LNCaP clone FGC (cell line): ENCODE data around the gene PSTPIP2.

Experiments used
- DNase-seq: peaks from one replicate; pipeline ENCODE4 v3.0.0-alpha.2; 2011; ENCODE audit warnings: low read depth
- H3K4me3 ChIP-seq: 2 replicates; pipeline ENCODE4 v1.5.1; 2011; ENCODE audit warnings: mild to moderate bottlenecking, low read depth, low read length, control low read depth
- TF ChIP-seq, protein P1 (sequence below): IDR thresholded peaks from 2 replicates; pipeline ENCODE4 v1.5.1; 2012; ENCODE audit warnings: mild to moderate bottlenecking; ENCODE audit not compliant: control insufficient read depth, insufficient read depth; ENCODE audit errors: extremely low read depth

PSTPIP2 gene

DNA sequence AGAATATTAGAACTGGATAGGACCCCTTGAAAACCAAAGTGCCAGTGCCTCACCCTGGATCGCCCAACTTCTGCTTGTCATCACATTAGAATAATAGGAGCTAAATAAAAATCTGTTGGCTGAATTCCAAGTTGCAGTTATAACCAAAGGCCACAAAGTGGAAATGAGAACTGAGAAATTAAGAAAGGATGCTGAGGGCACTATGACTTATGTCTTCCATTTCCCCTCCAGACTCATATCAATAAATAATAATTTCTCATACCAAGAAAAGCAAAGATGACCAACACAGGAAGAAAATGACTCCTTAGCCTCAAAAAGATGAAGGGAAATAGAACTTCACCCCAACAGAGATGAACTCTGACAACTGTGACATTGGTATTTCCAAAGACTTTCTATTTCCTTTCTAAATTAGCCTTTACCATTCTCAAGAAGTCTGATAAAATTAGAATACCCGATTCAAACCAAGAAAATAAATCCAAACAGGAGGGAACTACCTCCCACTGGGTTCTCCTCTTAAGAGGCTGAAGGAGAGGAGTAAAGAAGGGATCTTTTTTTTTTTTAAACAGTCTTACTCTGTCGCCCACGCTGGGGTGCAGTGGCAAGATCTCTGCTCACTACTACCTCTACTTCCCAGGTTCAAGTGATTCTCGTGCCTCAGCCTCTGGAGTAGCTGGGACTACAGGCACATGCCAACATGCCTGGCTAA is 58.4 kb downstream of the PSTPIP2 start:
- H3K4me3 ChIP-seq = no peak overlapping the region
- no peak for DNase-seq
- TF ChIP-seq, protein P1, sequence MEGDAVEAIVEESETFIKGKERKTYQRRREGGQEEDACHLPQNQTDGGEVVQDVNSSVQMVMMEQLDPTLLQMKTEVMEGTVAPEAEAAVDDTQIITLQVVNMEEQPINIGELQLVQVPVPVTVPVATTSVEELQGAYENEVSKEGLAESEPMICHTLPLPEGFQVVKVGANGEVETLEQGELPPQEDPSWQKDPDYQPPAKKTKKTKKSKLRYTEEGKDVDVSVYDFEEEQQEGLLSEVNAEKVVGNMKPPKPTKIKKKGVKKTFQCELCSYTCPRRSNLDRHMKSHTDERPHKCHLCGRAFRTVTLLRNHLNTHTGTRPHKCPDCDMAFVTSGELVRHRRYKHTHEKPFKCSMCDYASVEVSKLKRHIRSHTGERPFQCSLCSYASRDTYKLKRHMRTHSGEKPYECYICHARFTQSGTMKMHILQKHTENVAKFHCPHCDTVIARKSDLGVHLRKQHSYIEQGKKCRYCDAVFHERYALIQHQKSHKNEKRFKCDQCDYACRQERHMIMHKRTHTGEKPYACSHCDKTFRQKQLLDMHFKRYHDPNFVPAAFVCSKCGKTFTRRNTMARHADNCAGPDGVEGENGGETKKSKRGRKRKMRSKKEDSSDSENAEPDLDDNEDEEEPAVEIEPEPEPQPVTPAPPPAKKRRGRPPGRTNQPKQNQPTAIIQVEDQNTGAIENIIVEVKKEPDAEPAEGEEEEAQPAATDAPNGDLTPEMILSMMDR = no peak

DNA sequence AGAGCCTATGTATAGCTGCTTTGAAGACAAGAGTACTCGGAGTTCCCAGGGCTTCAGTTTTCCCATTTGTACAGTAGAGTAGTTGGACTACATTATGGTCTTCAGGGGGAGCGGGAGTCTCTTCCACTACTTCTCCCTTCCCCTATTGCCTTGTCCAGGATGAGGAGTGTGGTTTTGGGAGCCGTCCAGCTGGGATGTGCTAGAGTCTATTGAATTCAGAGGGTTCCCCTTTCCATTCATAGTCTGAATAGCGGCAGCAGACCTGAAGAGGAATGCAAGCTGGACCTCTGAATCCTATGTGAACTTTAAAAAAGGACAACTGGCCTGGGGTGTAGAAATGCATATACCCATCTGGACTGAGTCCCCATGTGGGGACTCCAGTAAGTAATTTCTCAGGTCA is 61.4 kb downstream of the PSTPIP2 start:
- no peak overlapping the region for H3K4me3 ChIP-seq
- no peak for DNase-seq
- TF ChIP-seq, protein P1 = no peak

DNA sequence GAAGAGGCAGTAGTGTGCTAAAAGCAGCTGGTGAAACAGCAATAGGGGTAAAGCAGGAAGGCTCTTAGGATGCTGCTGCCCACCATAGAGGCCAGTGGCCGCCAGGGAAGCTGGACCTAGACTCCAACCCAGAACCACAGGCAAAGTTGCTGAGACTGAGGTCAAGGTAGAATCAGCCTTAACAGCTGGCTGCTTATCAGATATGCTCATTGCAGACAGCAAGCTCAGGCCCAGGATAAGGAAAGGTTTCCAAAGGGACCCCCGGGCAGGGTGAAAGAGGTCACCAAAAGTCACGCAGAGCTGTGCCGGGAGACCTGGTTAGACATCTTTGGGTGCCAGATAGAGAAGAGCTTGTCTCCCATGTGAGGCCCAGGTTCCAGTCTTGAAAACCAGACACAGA is 62.0 kb downstream of the PSTPIP2 start:
- H3K4me3 ChIP-seq = no peak overlapping the region
- no peak for DNase-seq
- TF ChIP-seq, protein P1 = no peak

DNA sequence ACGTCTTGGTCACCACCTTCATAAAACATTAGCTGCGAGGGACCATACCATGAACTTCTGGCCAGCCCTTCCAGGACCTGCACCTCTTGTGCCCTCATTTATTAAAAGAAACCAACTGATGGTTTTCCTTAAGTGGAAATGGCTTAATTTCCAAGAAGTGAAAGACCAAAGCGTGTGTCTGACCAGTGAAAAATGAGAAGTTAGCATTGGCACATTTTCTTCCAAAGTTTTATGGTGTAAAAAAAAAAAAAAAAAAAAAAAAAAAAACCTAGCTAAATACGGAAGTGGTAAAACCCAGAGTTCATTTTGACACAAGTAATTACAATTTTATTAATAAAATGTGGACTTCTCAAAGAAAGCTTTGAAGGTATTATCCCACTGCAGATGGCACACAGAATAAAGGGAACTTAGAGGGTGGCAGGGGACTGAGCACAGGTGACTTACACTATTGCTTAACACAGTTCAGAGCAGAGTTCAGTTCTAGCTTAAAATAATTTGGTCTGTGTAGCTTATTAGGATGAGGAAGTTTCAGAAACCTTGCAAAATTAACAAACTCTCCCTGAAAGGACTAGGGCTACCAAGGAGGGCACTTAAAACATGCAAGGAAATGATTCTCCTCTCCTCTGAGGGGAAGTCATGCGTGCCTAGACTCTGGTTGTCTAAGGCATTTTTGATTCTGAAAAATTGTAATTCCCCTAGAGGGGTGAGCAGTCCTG is 62.8 kb downstream of the PSTPIP2 start:
- TF ChIP-seq, protein P1 = no peak
- no peak overlapping the region for H3K4me3 ChIP-seq
- no peak for DNase-seq

DNA sequence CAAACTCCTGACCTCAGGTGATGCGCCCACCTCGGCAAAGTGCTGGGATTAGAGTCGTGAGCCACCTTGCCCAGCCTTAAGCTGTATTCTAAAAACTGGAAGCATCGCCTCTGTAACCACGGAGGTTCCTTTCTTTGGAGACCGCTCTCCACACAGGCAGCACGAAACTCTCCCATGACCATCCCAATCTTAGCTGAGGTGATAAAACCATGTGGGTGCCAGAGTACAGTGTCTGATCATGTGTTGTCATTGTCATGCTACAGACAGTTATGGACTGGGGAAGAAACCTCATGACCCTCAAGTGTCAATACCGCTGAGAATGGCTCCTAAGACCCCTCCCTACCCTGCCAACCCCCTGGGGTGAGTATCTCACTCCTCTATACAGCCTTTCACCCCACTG is 63.5 kb downstream of the PSTPIP2 start:
- H3K4me3 ChIP-seq = no peak overlapping the region
- TF ChIP-seq, protein P1 = no peak
- no peak for DNase-seq

DNA sequence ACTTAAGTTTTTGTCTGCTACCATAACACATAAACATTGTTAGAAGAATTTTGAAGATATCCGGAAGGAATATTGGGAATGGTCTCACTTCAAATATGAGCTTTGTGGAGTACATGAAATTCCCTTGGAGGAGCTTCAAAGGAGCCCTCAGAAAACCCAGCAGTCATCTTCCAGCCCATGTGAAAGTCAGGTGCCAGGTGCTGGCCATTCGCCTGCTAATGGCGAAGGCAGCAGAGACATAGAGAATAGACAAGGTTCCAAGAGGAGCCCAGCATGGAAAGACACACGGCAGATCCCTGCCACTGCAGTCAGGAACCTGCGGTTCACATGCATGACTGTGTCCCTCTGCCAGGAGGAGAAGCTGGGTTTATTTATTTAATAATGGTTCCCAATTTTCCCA is 64.9 kb downstream of the PSTPIP2 start:
- DNase-seq = no peak
- no peak overlapping the region for H3K4me3 ChIP-seq
- TF ChIP-seq, protein P1 = no peak
